Forelimb muscle (tissue), 1 donor: Measurements from ENCODE around the gene GALNT3. TPM values are rescaled to one million over a fixed set of nuclear protein-coding genes. Genes with fewer than 3 reads are reported as not detected.
A peak's percentile ranks its signal among the peaks of the same experiment; 100 is the strongest.

Source experiments
- DNase-seq: peaks from one replicate; pipeline ENCODE4 v3.0.0-alpha.2; 2013; ENCODE audit warnings: low read depth
- polyA plus RNA-seq: library from polyadenylated mRNA; unstranded; fragments of 120-200 nt; gene quantifications from one replicate; pipeline ENCODE4 v1.2.1, GENCODE V29; 2013; ENCODE audit not compliant: insufficient read length

The GALNT3 gene
- polyA plus RNA-seq, 1 donor, result 0.97 TPM

DNA sequence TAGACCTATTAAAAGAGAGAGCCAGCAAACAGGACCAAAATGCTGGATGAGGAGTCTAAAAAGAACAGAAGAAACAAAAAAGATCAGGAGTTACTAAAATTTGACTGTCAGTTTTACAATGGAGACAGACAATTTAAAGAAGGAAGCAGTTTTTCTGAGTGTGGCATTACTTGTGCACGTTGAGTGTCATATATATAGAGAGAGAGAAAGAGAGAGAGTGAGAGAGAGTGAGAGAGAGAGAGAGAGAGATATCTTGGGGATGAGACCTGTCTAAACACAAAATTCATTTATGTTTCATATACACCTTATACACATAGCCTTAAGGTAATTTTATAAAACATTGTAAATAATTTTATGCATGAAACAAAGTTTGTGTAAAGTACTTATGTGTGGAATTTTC, 2.1 kb upstream of the GALNT3 start:
- no peak for DNase-seq

DNA sequence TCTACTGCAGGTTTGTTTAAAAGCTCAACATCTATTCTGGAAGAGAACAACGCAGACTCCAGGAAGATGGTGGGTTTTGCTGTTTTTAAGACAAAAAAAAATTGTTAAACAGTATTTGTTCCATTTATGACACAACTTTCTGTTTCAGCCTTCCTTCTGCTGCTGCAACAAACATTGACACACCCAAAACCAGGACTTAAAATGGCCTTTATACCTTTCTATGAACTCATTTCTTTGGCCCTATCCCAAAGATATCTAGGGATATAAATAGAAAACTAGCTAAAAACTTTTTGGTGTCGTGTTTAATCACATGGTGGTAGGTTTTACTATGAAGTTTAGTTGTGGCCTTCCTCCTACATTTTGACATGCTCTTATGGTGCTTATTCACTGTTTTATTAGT, 964 bp upstream of the GALNT3 start:
- DNase-seq, result no peak

- peak; percentile 14 for DNase-seq
These were observed 485 bp upstream of the GALNT3 start for GRCh38 chr2:165794536-165794928.

DNA sequence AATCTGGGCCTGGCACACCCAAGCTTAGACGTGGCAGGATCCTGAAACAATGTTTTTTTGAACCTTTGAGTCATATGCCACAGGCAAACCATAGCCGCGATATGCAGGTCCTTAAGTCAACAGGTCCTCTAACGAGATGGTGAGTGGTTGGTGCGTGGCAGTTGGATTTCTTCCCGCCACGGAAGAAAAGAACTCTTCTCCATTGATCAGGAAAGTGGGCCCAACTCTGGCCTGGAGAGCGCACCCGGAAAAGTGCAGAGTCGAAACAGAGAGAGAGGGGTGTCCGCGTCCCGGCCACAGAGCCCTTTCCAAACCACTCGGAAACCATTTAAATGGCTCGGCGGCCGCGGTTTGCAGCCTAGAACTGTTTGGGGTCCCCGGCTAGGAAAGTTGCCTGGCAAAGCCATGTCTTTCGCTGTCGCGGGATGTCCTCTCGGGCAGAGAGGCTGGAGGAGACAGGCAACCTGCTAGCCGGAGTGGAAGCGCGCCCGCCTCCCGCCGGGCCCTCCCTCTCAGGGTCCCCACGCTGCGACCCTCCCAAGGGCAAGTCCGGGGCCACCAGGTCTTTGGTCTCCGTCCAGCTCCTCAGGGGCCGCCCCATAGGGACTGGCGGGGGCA, 777 bp downstream of the GALNT3 start:
- no peak for DNase-seq

GRCh38 chr2:165792104-165792454, 2.0 kb downstream of the GALNT3 start:
- no peak for DNase-seq

- no peak for DNase-seq
These were observed 2.5 kb downstream of the GALNT3 start for GRCh38 chr2:165791421-165792103.

DNA sequence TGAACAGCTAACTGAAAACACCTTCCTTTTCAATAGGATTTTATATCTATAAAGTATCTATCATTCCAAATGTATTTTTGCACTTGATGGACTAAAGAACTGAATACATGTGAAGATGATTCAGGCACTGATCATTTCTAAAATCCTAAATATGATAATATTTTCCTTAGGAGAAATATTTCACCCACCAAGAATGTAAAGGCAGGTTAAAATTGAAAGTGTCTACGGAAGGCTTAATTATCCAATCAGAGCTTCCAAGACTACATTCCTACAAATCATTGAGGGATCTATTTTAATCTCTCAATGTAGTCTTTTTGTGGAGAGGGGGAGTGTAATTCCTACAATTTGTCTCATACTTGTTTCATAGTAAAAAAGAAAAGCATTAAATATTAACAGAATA, 3.6 kb downstream of the GALNT3 start:
- DNase-seq, result no peak

DNA sequence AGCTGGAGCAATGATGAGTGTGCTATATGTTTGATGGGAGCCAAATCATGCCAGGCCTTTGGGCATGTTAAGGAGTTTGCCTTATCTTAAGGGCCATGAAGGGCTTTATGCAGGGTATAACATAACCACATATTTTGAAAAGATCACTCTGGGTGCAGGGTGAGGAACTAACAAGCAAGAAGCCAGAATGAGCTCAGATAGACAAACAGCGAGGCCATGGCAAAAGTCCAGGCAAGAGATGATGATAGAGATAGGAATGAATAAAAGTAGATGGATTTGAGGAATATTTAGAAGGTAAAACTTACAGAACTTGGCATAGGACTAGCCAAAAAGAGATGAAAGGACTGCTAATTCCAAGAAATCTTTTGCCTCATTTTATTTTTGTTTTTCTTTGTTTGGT, 6.7 kb downstream of the GALNT3 start:
- DNase-seq, result no peak

GRCh38 chr2:165779706-165780105, 14.3 kb downstream of the GALNT3 start:
- DNase-seq, result no peak

GRCh38 chr2:165778653-165779451, 15.2 kb downstream of the GALNT3 start:
- DNase-seq, result no peak

GRCh38 chr2:165778187-165778556, 15.9 kb downstream of the GALNT3 start:
- no peak for DNase-seq

DNA sequence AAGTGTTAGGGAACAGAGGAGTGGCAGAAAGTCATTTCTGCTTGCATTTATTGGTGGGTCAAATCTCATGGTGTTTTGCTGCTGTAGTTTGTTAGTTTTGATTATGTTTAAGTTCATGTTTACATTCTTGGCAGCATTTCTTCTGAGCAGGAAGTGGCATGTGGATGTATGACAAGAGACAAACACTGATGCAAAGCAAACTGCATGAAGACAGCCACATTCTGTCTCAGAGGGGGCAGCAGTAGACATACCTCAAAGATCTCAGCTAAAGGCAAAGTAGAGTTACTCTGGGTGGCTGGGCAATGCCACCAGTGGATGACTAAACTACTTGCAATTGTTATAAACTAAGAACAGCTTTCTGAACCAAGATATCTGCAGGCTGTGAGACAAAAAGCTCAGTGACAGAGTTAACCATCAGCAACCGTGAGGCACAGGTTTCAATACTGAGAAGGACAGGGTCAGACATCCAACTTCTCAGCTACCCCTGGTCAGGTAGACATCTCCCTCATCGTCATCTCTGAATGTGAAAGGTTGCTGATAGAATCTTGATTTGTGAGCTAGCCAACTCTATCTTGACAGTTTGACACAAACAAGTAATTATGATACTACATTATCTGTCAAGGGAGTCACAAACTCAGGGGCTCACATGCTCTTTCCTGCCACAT, 16.4 kb downstream of the GALNT3 start:
- DNase-seq, result no peak

DNA sequence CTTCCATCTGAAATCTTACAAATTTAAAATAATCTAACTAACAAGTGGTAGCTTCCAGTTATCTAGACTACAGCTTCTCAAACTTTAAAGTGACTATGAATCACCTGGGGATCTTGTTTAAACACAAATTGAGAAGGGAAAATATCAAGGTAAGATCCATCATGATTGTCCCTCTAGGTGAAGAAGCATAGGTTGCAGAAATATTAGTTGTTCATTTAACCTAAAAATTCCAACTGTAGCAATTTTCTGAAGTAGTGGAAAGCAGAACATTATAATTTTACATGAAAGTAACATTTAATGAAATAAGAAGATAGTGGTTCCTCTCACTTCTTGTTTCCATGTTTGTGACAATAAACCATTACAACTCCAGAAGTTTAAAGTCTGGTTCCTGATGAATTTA, 17.3 kb downstream of the GALNT3 start:
- DNase-seq, result no peak

- DNase-seq, result no peak
These were observed 18.0 kb downstream of the GALNT3 start for GRCh38 chr2:165776013-165776412.

- no peak for DNase-seq
These were observed 20.4 kb downstream of the GALNT3 start for GRCh38 chr2:165773684-165774083.

DNA sequence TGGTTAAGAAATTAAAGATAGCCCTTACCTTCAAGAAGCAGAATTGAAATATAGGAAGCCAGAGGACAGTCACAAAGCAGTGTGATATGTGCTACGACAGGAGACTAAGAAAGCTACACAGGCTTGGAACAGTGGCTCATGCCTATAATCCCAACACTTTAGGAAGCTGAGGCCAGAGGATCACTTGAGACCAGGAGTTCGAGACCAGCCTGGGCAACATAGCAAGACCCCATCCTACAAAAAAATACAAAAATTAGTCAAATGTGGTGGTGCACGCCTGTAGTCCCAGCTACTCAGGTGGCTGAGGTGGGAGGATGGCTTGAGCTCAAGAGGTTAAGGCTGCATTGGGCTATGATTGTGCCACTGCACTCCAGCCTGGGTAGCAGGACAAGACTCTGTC, 21.9 kb downstream of the GALNT3 start:
- no peak for DNase-seq

GRCh38 chr2:165766326-165766927, 27.6 kb downstream of the GALNT3 start:
- no peak for DNase-seq

- DNase-seq, result no peak
These were observed 31.3 kb downstream of the GALNT3 start for GRCh38 chr2:165762723-165763122.

- DNase-seq, result no peak
These were observed 36.0 kb downstream of the GALNT3 start for GRCh38 chr2:165757906-165758675.

DNA sequence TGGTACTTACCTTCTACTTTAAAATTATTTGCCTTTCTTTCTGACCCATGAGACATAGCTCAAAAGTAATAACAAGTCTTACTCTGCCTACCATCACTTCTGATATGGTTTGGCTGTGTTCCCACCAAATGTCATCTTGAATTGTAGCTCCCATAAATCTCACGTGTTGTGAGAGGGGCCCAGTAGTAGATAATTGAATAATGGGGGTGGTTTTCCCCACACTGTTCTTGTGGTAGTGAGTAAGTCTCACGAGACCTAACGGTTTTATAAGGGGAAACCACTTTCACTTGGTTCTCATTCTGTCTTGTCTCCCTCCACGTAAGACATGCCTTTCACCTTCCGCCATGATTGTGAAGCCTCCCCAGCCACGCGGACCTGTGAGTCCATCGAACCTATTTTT, 47.5 kb downstream of the GALNT3 start:
- DNase-seq, result no peak

DNA sequence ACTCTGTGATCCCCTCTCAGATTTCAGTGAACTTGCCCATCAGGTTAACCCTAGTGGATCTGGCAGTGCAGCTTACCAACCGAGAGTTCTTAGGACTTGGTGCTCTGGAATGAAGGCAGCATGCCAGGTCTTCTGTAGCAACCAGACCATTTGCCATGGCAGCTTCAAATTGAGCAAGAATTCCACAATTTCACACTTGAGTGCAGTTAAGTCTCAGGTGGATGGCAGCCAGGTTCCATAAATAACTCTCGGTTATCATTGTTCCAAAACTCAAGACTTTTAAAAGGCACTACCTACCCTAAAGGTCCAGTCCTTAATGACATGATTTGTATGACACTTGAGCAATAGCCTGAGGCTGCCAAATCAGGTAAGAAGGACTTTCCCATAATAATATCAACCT, 48.1 kb downstream of the GALNT3 start:
- DNase-seq, result no peak
